Amniotic stem cell (primary cell): ENCODE measurements around the gene PPM1H.

Experiments used
- DNase-seq: peaks from one replicate; lab custom pipeline; 2025; lab: John Stamatoyannopoulos, UW

Gene PPM1H

DNA sequence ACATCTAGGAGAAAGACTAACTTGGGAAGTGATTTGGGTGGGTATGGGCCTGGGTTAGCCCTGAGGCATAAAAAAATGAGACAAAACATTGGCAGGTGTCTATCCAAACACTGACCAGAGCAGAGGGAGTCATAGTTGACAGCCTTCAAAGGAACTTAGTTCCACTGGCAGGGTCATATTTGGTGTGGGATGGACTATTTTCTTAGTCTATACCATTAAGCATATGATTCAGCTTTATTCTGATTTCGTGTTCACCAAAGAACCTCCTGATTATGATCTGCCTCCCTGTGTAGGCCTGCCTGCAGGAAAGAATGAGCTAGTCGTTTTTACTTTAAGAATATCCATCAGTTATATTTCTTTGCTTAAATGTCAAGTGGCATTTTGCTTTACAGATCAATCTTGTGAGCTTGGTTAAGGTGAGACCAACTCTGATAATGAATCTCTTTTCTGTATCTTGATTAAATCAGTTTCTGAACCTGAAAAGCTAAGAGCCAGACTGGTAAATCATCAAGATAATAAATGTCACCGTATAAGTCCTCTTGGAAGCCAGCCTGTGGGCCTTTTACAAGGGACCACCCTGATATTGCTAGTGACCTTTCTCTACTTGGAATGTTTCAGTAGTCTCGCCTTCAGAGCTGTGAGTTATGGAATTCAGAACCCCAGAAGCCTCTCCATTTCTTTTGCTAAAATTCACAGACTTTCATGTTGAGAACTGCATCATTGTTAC lies 285.4 kb downstream of the PPM1H start:
- DNase-seq: no peak

DNA sequence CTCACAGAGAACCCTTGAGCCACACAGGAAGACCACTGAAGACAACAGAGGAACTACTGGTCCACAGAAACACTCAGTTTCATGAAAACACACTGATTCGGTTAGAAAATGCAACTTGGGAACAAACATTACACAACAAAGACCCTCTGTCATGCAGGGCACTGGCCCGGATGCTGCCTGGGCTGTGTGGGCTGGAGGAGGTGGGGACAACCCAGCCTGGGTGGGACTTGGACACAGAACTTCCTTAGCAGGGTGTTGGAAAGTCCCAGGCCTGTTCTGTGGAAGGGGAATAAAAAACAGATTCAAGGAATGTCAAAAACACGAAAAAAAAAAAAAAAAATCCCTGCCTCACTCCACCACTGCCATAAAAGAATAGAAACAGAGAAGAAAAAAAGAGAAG lies 287.4 kb downstream of the PPM1H start:
- no peak for DNase-seq

DNA sequence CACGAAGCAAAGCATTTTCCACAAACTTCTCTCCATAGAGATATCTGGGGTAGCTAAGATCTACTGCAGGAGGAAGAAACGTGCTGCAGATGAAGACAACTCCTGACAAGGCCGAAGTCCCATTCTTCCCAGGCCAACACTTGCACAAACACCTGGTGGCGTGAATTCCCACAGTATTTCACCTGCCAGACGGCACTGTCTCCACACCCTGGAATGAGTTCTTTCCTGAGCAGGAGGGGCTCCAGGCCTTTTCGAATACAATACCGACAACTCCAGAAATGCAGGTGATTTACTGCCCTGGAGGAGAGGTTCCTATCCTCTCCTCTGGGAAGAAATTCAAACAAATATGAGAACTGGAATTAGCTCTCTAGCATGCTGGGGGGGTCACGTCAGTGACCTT lies 288.4 kb downstream of the PPM1H start:
- no peak for DNase-seq

DNA sequence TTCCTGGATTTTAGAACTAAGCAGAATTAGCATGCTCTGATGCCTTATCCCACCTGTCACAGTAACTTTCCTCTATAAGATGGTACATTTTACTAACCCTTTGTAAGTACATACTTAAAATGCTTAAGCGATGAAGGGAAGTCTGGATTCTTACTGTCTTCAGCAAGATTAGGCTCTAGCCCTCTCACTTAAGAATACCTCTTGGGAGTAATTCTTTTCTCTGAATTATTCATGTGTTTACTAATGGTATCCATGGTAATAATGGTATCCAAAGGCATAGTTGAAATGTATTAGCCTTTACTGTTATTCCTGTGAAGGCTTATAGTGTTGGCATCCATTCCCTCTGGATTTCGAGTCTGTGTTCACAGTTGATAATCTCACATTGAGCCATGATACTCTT lies 291.5 kb downstream of the PPM1H start:
- DNase-seq: no peak

DNA sequence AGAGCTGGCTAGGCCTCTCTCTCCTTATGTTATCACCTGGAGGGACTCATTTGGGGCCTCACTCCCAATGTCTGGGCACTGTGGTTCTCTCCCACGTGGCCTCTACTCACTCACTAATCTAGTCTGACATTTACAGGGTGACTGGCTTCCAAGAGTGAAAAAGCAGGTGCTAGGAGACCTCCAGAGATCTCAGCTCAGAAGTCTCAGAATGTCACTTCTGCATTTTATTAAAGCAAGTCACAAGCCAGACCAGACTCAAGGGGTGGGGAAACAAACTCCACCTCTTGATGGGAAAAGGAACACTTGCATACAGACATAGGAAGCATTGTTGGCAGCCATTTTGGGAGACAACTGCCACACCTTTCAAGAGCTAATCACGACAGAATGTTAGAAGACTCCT lies 292.5 kb downstream of the PPM1H start:
- no peak for DNase-seq

DNA sequence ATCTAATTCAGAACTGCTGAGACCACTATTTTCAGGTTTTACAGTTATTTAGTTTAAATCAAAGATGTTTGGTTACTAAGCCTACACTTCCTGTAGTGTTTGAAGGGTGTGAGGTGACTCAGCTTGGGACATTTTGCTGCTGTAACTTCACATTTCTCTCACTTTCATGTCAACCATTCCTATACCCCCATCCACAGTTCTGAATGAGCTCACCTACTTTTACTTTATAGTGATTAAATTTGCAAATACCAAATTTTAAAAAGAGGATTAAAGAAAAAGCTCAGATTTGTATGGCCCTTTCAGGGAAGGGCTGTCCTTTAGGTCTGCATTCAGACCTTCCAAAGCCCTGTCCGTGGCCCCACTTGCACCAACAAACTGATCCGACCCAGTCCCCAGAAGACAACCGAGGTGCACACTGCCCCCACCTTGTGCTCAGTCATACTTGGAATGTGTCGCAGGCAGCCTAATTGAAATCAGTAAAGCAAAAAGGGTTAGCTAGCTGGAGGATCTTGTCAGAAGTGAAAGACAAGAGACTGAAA lies 294.0 kb downstream of the PPM1H start:
- no peak for DNase-seq

DNA sequence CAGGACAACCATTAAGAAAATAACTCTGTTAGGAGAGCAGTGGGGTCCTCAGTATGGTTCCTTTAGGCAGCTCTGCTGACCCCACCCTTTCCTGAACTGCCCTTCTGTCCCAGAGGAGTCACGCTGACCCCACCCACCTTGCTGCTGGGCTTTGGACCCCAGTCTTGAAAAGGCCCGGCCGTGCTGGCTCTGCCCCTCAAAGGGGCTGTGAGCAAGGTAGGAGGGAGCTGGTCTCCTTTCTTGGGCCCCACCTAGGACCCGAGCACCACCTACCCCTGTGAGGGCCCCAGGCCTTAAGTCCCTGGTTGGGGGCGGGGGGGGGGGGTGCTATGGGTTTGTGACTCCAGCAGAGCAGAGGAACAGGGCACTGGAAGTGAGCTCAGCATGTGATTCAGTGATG lies 297.3 kb downstream of the PPM1H start:
- no peak for DNase-seq

DNA sequence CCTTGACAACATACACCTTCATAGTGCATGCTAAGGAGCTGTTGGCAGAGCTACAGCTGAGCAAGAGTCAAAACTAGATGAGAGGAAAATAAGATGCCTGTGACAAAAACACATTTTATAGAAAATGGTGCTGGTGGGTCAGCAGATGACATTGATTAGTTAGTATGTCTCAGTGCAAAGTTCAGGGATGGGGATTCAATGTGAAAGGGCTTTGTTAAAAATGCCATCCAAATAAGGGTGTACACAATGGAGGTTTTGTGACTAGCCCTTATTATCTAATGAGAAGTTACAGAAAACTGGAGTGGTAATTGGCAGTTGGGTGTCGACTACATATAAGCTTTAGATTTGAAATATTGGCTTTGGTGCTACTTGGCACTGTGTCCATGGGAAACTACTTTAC lies 299.3 kb downstream of the PPM1H start:
- no peak for DNase-seq

DNA sequence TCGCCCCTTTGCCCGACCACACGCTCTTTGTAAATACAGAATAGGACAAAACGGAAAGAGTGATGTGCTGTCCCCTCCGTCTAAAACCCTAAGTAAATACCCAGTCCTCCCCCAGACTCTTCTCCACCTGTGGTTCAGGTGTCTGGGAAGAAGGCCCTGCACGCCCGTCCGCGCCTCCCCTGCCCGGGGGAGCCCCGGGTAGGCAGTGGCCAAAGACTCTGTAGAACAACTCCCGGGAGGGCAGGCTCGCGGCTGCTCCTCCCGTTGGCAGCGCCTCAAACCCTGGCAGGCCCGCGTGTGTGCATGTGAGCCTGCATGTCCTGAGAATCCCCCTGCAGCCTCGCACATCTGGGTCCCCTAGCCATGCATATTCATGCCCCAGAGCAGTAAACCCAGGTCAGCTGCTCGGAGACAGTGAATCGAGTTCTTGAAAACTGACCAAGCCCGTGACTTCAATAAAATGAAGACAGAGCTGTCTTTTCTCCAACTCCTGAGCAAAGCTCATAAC lies 302.5 kb downstream of the PPM1H start:
- no peak for DNase-seq

DNA sequence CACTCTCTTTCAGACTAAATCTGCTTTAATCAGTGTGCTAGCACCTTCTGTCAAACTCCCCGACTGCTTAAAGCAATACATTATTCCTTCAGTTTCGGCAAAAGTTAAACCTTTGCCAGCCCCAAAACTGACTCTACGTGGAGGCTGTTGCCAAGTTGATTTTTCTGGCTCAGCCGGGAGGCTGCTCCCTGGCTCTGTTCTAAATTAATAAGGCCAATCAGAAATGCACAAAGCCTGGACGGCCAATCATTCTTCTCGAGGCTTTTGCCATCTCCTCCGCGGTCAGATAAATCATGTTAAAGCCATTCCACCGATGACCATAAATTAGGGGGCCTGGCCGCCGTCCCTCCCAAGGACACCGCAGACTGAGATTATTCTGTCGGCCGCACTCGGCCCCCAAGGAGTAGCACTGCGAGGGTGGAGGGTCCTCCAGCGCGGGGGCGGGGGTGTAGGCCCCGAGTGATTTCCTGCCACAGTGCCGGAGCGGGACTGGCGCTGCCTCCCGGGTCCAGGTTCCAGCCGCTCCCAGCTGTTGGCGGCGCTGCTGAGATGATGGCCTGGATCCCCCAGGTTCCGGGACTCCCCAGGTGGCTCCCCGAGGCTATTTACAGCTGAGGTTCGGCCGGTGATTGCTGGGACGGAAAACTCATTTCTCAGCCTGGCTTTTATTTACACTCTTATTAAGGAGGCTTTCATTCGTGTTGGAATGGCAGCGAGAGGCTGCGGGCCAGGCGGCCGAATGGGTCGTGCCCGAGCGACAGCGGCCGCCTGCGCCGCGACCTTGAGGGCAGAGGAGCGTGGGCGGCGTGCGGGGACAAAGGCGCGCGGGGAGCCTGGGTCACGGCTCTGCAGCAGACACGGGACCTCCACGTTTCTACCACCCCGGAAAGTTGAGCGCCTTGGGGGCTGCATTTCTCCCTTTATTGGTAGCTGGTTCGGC lies 303.2 kb downstream of the PPM1H start:
- peak; percentile 52 for DNase-seq

DNA sequence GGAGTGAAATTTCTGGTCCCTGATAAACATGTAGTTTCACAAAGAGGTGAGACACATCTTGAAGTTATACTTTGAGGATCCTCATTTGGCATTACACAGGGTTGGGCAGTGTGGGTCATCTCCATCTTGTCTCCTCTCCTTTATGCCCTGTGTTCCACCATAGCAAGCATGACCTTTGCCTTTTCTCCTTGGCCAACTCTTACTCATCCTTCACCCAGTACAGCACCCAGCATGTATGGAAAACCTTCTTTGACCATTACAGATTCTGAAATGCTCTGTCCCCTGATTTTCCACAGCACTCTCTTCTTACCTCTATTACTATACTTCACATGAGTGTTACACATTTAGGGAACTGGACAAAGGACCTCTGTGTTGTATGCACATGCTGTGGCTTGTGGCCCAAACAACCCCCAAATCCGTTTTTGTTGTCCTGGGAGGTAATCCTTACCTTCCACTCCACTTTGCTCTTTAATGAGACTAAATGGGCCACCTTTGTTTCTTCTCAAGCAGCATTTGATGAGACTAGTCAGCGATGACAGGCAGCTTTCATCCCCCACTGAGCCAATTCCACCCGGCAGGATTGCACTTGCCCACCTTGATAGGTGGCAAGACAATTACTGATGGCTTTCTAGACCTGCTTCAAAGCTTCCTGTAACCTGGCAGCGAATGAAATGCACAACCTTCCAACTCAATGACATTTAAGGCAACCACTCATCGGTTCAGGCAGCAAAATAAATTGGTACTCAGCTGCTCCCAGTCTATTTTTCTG lies 304.8 kb downstream of the PPM1H start:
- DNase-seq: no peak

DNA sequence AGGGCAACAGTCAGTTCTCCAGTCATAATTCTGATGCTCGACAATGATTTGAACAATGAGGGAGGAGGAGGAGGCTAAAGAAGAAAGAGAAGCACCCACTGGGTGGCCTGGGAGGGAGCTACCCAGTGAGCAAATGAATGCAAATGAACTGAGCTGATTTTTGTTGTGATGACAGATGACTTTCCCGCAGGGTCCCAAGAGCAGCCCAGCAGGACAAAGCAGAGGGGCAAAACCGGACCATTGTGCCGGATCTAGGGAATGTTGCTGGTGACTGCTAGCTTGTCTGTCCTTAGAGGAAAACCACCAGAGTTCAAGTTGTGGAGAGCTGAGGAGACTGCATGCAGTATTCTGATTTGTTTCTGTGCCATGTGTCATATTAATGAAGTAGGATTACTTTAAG lies 305.5 kb downstream of the PPM1H start:
- DNase-seq: no peak

DNA sequence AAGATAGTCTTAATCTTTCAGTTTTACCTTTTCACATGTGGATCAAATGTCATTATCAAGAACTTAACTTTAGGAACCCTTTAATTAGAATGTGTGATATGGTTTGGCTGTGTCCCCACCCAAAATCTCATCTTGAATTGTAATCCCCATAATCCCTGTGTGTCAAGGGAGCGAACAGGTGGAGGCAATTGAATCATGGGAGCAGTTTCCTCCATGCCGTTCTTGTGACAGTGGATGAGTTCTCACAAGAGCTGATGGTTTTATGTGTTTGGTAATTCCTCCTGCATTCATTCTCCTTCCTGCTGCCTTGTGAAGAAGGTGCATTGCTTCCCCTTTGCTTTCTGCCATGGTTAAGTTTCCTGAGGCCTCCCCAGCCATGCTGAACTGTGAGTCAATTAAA lies 307.8 kb downstream of the PPM1H start:
- no peak for DNase-seq

DNA sequence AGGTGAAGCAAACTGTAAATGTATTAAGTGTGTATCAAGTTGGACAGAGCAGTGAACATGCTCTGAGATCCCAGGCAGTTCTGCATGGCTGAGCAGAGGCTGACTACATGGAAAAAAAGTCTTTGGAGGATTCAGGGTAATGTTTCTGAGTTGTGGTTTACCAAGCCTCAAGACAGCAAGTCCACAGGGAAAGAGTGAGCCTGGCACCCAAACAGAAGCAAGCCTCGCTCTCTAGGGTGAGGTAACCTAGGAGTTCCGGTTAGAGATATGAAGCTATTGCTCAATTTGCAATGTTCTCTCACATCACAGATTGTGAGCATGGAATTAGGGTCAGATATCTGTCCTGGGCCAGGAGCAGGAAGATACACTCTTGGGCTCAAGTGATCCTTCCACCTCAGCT lies 309.7 kb downstream of the PPM1H start:
- no peak for DNase-seq

DNA sequence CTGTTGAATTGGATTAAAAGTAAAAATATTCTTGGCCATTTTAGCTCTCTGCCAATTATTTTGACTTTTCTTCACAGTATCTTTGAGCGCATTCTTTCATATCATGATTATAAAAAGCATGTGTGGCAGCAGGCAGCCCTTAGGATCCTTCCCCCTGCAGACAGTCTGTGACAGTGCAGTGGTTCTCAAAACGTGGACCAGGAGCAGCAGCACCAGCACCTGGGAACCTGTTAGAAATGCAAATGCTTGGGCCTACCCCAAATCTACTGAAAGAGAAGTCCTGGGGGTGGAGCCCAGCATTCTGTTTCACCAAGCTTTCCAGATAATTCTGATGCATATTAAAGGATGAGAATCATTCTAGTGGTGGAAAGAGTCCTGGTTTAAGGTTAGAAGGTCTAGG lies 312.8 kb downstream of the PPM1H start:
- no peak for DNase-seq

DNA sequence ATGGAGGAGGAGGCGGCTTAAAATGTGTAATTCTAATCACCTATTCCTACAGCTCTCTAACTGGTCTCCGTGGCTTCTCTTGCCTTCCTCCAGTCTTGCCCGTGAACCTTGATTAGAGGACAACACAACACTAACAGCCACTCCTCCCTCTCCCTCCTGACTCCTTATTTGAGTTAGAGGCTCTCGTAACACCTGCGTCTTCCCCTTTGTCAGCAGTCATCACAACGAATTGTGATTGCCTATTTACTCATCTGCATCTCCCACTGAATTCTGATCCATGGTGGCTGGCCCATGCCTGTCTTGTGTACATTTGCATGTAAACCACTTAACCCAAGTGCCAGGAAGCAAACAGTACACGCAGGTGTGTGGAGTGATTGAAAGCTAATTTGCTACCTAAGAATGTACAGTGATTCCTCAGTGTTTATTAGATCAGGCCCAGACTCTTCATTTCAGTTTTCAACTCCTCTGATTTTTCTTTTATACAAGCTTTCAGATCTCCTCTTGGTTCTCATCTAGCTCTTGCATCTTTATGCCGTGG lies 313.8 kb downstream of the PPM1H start:
- no peak for DNase-seq

DNA sequence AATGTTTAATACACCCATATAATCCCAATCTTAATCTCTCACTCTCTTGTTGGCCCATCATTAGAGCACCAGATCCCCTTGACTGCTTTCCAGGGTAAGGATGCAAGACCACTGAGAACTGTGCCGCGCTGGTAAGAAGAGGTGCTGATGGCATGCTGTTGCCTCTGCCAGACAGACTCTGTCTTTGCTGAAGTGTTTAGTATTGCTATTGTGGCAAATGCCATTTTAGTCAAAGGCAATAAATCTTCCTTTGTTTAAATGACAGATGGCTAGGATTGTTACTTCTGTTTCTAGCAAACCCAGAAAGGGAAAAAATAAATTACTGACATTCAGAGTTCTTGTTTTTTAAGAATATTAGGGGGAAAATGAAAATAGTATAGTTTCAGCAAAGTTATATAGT lies 316.0 kb downstream of the PPM1H start:
- DNase-seq: no peak

DNA sequence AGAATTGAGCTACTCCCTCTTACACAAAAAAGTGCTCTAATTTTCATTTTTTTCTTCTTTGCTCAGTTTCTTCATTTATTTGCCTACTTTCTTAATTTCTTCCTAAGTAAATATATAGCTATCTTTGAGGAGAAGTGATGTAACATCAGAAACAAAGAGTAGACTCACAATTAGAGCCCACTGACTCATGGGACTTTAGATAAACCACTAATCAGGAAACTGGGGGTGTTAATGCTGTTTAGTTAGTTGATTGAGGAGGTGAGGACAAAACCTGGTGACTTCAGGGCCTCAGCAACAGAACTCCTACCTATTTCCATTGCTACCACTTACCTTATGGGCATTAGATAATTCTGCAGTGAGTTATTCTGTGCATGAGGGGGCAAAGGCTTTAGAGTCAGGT lies 316.6 kb downstream of the PPM1H start:
- no peak for DNase-seq

DNA sequence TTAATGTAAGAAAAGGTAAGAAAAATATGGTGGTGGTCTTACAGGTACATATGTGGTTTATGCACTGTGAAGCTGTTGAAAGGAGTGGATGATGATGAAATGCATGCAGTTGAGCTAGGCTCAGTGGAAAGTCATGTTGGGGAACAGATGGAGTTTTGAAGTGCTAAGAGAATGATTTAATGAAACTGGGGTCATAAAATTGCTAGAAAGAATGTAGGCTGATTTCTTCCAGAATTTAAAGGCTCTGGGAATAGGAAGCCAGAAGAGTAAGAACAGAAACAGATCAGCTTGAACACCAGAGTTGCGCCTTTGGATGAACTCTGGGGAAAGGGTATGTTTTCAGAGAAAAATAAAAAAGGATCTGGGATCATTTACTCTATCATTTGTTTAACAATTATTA lies 321.9 kb downstream of the PPM1H start:
- DNase-seq: no peak

DNA sequence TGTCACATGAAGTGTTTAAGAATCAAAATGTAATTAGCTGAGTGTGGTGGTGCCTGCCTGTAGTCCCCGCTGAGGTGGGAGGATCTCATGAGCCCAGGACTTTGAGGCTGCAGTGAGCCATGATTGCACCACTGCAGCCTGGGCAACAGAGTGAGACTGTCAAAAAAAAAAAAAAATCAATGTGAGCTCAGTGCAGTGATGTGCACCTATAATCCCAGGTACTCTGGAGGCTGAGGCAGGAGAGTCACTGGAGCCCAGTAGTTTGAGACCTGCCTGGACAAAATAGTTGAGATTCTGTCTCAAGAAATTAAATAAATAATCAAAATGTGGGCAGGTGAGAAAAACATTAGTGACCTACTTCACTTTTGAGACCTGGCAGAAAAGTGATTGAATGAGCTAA lies 328.3 kb downstream of the PPM1H start:
- DNase-seq: no peak

DNA sequence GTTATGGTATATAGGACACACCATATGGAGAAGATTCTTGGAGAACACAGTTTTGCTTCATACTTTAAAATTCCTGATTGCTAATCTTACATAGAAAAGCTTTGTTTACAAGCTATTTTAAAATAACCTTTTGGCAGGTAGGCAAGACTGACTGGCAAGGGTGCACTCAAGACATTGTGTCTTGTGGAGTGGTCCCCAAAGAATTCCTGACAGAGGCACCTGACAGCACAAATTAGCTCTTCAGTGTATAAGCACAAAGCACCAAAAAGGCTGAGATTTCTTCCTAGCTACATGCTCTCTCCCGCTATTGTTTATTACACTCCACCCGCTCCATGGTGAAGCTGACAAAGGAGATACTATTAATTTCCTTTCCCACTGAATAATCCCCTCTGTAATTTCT lies 329.0 kb downstream of the PPM1H start:
- no peak for DNase-seq

DNA sequence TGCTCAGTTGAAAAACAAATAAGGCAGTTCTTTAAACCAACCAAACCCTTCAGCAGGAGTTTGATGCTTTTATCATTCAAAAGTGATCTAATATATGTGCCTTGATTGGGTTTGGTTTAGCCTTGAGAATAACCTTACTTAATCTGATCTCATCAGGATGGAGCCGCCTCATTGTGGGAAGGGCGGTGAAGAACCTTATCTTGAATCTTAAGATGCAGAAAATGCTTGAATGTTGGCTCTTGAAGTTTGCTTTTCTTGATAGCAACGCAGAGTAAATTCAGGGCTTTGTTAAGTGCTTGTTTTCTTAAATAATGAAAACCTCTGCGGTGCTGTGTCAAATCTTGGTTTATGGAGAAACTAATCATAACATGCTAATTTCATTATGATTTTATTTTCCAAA lies 330.1 kb downstream of the PPM1H start:
- DNase-seq: no peak
